Measurements from ENCODE around the gene PPP3R2. TPM values are rescaled to one million over a fixed set of nuclear protein-coding genes. Genes with fewer than 3 reads are reported as not detected.
"Not testable (repeated sequence)": the region's sequence is repeated elsewhere in the genome, so short reads cannot be mapped to it uniquely, and the experiment has no call there.

The PPP3R2 gene
- total RNA-seq, 3 donors from 2014 or later: not detected

- no peaks in the 10 kb centered on the region for H3K27me3 Mint-ChIP-seq (ENCODE audit: low read depth)
- H3K9me3 Mint-ChIP-seq: no peaks in the 10 kb centered on the region
- H3K36me3 Mint-ChIP-seq (ENCODE audit: insufficient read depth): peaks cover 10% of the 10 kb centered on the region
- ATAC-seq: no peak
- peaks cover 75% of the 10 kb centered on the region for H3K4me1 Mint-ChIP-seq (ENCODE audit: low read depth)
- H3K4me3 Mint-ChIP-seq: no peak overlapping the region
- DNase-seq: no peak
Observed at GRCh38 chr9:101572316-101572715, 22.5 kb downstream of the PPP3R2 start.

- H3K27me3 Mint-ChIP-seq (ENCODE audit: low read depth): no peaks in the 10 kb centered on the region
- H3K4me1 Mint-ChIP-seq (ENCODE audit: low read depth): peaks cover 79% of the 10 kb centered on the region
- peaks cover 13% of the 10 kb centered on the region for H3K36me3 Mint-ChIP-seq (ENCODE audit: insufficient read depth)
- DNase-seq (no peak), ATAC-seq (no peak)
- no peak overlapping the region for H3K4me3 Mint-ChIP-seq
- H3K9me3 Mint-ChIP-seq: no peaks in the 10 kb centered on the region
Observed at GRCh38 chr9:101571114-101571513, 23.7 kb downstream of the PPP3R2 start.

GRCh38 chr9:101569741-101570501 is 24.8 kb downstream of the PPP3R2 start:
- peaks cover 22% of the 10 kb centered on the region for H3K36me3 Mint-ChIP-seq (ENCODE audit: insufficient read depth)
- ATAC-seq: peak; percentile 20 to 42
- peaks cover 75% of the 10 kb centered on the region for H3K4me1 Mint-ChIP-seq (ENCODE audit: low read depth)
- peak overlapping the region; percentile 35 for H3K4me3 Mint-ChIP-seq
- H3K9me3 Mint-ChIP-seq: no peaks in the 10 kb centered on the region
- no peak for DNase-seq
- no peaks in the 10 kb centered on the region for H3K27me3 Mint-ChIP-seq (ENCODE audit: low read depth)

- Mint-ChIP-seq H3K9me3 (no peaks in the 10 kb centered on the region), H3K4me3 (no peak overlapping the region), H3K36me3 (ENCODE audit: insufficient read depth) (peaks cover 27% of the 10 kb centered on the region), H3K4me1 (ENCODE audit: low read depth) (peaks cover 55% of the 10 kb centered on the region), H3K27me3 (ENCODE audit: low read depth) (no peaks in the 10 kb centered on the region)
- ATAC-seq (no peak), DNase-seq (no peak)
Observed at GRCh38 chr9:101567725-101568350, 26.9 kb downstream of the PPP3R2 start.

- ATAC-seq: peak in 1 of 2 donors; percentile 36
- Mint-ChIP-seq H3K4me3 (no peak overlapping the region), H3K36me3 (ENCODE audit: insufficient read depth) (peaks cover 35% of the 10 kb centered on the region), H3K4me1 (ENCODE audit: low read depth) (peaks cover 48% of the 10 kb centered on the region), H3K9me3 (no peaks in the 10 kb centered on the region), H3K27me3 (ENCODE audit: low read depth) (no peaks in the 10 kb centered on the region)
- peak; percentile 11 for DNase-seq
Observed at GRCh38 chr9:101566904-101567724, 27.7 kb downstream of the PPP3R2 start.

- no peak for ATAC-seq
- Mint-ChIP-seq H3K36me3 (ENCODE audit: insufficient read depth) (peaks cover 57% of the 10 kb centered on the region), H3K27me3 (ENCODE audit: low read depth) (no peaks in the 10 kb centered on the region), H3K4me1 (ENCODE audit: low read depth) (peaks cover 40% of the 10 kb centered on the region), H3K9me3 (peaks cover 4% of the 10 kb centered on the region), H3K4me3 (no peak overlapping the region)
- no peak for DNase-seq
Observed at GRCh38 chr9:101564252-101564651, 30.5 kb downstream of the PPP3R2 start.

- DNase-seq: no peak
- Mint-ChIP-seq H3K4me1 (ENCODE audit: low read depth) (peaks cover 37% of the 10 kb centered on the region), H3K36me3 (ENCODE audit: insufficient read depth) (peaks cover 66% of the 10 kb centered on the region), H3K27me3 (ENCODE audit: low read depth) (no peaks in the 10 kb centered on the region), H3K9me3 (peaks cover 4% of the 10 kb centered on the region), H3K4me3 (no peak overlapping the region)
- no peak for ATAC-seq
Observed at GRCh38 chr9:101562966-101563365, 31.8 kb downstream of the PPP3R2 start.

- Mint-ChIP-seq H3K4me3 (no peak overlapping the region), H3K27me3 (ENCODE audit: low read depth) (no peaks in the 10 kb centered on the region), H3K36me3 (ENCODE audit: insufficient read depth) (peaks cover 71% of the 10 kb centered on the region), H3K9me3 (peaks cover 4% of the 10 kb centered on the region), H3K4me1 (ENCODE audit: low read depth) (peaks cover 27% of the 10 kb centered on the region)
- DNase-seq (no peak), ATAC-seq (no peak)
Observed at GRCh38 chr9:101561740-101562139, 33.0 kb downstream of the PPP3R2 start.

- peaks cover 85% of the 10 kb centered on the region for H3K36me3 Mint-ChIP-seq (ENCODE audit: insufficient read depth)
- not testable (repeated sequence) for H3K27me3 Mint-ChIP-seq (ENCODE audit: low read depth); H3K9me3 Mint-ChIP-seq; DNase-seq; H3K4me1 Mint-ChIP-seq (ENCODE audit: low read depth); H3K4me3 Mint-ChIP-seq; ATAC-seq
Observed at GRCh38 chr9:101549472-101550098, 45.2 kb downstream of the PPP3R2 start.

GRCh38 chr9:101543098-101543735 is 51.6 kb downstream of the PPP3R2 start:
- peaks cover 35% of the 10 kb centered on the region for H3K36me3 Mint-ChIP-seq (ENCODE audit: insufficient read depth)
- H3K9me3 Mint-ChIP-seq: no peaks in the 10 kb centered on the region
- no peak overlapping the region for H3K4me3 Mint-ChIP-seq
- H3K27me3 Mint-ChIP-seq (ENCODE audit: low read depth): no peaks in the 10 kb centered on the region
- no peak for DNase-seq
- H3K4me1 Mint-ChIP-seq (ENCODE audit: low read depth): no peaks in the 10 kb centered on the region
- ATAC-seq: no peak

Other genes with a start within 250 kb of the PPP3R2 start
- gene BAAT, start 210.0 kb downstream of the PPP3R2 start, total RNA-seq: under 1 TPM; 0.16 to 0.30 (median 0.16) TPM
- gene MRPL50, start 196.4 kb downstream of the PPP3R2 start, total RNA-seq: 10 to 100 TPM; 18.8 to 19.8 (median 19.6) TPM
- gene ZNF189, start 196.1 kb downstream of the PPP3R2 start, total RNA-seq: 1 to 10 TPM; 5.4 to 7.6 (median 6.6) TPM
- gene ALDOB, start 159.2 kb downstream of the PPP3R2 start, total RNA-seq: 1 to 10 TPM in 1 of 3 donors, under 1 TPM in 2; 0.79 to 1.3 (median 0.89) TPM
- gene RNF20, start 61.1 kb downstream of the PPP3R2 start, total RNA-seq: 10 to 100 TPM; 36.8 to 41.0 (median 37.1) TPM
- not detected for gene GRIN3A, start 143.7 kb upstream of the PPP3R2 start, total RNA-seq

All from activated T-cell treated with anti-CD3 and anti-CD28 coated beads, Interleukin-2, amount 50 U/mL, for 4 hours (primary cell).